RWPE1 (cell line): ENCODE results near the gene SRL.

Source experiments
- CTCF ChIA-PET: fragments of 350-600 bp; sonication (Branson Sonifier 250); formaldehyde crosslinking; extraction: SDS; loops from one replicate; lab custom pipeline; 2021; lab: Yijun Ruan, JAX
- POLR2A ChIA-PET: fragments of 400-600 bp; formaldehyde crosslinking; extraction: SDS; loops from one replicate; lab custom pipeline; 2020; ENCODE audit warnings: antibody characterized with exemption; ENCODE audit not compliant: low non-redundant PET; lab: Yijun Ruan, JAX
- DNase-seq: peaks from one replicate; pipeline ENCODE4 v3.0.0; 2012; ENCODE audit warnings: low spot score
- H3K27ac ChIP-seq: fragments of 450-650 bp; 2 replicates; pipeline ENCODE4 v1.5.1; 2017
- TF ChIP-seq, protein P1 (sequence below): fragments of 450-650 bp; conservative IDR thresholded peaks from 2 replicates; pipeline ENCODE4 v1.5.1; 2017; ENCODE audit warnings: low read depth, mild to moderate bottlenecking

SRL gene

DNA sequence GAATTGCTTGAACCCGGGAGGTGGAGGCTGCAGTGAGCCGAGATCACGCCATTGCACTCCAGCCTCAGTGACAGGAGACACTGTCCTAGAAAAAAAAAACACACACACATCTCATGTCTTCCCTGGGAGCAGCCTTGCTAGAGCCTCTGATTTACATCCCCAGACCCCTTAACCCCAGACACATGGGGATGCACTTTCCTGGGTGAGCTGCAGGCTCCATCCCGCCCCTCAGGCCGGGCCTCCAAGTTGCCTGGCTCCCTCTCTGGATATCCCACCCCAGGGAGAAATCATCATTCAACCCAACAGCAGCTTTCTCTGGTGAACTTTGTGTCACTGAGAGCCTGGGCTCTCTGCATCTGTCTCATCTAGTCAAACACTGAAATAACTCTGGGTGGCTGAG, 21.5 kb downstream of the SRL start:
- ChIA-PET CTCF (interaction anchor here (0.9 kb wide), 1 partner anchor 31 kb away, joined by 4 read pairs; no protein-coding TSS in a partner anchor), POLR2A (no interaction called here)
- TF ChIP-seq, protein P1, sequence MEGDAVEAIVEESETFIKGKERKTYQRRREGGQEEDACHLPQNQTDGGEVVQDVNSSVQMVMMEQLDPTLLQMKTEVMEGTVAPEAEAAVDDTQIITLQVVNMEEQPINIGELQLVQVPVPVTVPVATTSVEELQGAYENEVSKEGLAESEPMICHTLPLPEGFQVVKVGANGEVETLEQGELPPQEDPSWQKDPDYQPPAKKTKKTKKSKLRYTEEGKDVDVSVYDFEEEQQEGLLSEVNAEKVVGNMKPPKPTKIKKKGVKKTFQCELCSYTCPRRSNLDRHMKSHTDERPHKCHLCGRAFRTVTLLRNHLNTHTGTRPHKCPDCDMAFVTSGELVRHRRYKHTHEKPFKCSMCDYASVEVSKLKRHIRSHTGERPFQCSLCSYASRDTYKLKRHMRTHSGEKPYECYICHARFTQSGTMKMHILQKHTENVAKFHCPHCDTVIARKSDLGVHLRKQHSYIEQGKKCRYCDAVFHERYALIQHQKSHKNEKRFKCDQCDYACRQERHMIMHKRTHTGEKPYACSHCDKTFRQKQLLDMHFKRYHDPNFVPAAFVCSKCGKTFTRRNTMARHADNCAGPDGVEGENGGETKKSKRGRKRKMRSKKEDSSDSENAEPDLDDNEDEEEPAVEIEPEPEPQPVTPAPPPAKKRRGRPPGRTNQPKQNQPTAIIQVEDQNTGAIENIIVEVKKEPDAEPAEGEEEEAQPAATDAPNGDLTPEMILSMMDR: no peak
- no peak overlapping the region for H3K27ac ChIP-seq
- no peak for DNase-seq

DNA sequence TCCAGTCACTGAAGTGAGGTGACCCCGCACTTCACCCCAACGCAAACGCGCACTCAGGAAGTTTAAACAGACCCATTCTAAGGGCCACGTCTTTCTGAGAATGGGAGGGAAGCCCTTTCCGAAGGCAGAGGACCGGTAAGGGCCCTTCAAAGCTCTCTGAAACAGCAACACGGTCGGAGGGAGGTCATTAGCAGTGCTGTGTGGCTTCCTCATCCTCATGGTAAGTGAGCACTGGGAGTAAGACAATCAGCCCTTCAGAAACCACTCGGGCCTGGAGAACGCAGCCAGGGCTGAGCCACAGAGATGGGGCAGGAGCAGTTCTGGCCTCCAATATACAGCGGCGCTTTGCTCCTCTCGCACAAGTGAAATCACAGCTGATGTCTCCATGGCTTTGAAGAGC, 23.7 kb downstream of the SRL start:
- no peak for DNase-seq
- TF ChIP-seq, protein P1: no peak
- ChIA-PET CTCF (interaction anchor here (1.0 kb wide), 1 partner anchor 35 kb away, joined by 3 read pairs; no protein-coding TSS in a partner anchor), POLR2A (no interaction called here)
- no peak overlapping the region for H3K27ac ChIP-seq

DNA sequence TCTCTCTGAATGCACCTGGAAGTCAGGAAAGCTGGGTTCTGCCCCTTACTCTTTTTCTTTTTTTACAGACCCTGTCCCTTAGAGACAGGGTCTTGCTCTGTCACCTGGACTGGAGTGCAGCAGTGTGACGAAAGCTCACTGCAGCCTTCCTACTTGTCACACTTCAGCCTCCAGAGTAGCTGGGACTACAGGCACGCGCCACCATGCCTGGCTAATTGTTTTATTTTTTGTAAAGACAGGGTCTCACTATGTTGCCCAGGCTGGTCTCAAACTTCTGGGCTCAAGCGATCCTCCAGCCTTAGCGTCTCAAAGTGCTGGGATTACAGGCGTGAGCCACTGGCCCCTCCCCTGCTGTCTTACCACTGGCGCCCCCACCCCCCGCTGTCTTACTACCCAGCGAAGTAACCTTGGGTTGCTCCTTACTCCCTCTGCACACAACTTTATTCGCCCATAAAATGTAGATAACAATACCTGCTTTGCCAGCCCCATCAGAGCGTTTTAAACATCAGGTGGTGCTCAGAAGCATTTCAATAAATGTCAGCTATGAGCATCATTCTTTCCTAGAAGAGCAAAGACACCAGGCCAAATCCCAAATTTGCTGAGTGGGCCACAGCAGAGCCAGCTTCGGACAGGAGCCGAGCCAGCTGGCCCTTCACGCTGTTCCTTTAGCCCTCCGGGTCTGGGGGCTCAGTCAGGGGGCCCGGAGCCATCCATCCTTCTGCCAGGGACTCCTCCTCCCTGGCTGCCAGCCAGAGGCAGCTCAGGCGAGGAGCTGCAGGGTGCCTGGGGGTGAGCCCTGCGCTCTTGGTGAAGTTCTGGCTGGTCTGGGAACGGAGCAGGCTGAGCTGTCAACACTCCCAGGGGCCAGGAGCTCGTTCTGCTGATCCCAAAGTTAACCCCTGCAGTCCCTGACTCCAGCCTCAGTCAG, 24.4 kb downstream of the SRL start:
- no peak overlapping the region for H3K27ac ChIP-seq
- DNase-seq: no peak
- TF ChIP-seq, protein P1: no peak
- ChIA-PET POLR2A (no interaction called here), CTCF (interaction anchor here (1.0 to 1.3 kb wide), 2 partner anchors 36 kb away, joined by 3 to 4 read pairs; no protein-coding TSS in a partner anchor)

DNA sequence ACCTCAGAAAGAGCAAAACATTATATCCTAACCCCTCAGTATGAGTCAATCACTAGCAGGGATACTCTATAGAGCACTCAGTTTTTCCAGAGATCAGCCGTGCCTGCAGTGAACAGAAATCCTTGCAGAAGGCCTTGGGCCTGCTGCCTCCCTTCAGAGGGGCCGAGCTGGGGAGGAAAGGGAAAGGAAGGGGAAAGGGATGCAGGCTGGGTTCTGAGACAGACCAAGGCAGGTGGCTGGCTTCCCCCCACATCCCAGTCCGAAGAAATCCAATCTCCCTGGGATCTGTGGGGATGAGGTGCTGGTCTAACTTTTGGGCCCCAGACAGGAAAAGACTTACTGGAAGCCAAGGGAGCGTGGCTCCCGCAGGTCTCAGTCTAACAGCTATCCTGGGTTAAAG, 25.3 kb downstream of the SRL start:
- TF ChIP-seq, protein P1: no peak
- no peak for DNase-seq
- peak overlapping the region; percentile 3; the same call in 1 of the 2 replicates for H3K27ac ChIP-seq
- ChIA-PET POLR2A (no interaction called here), CTCF (interaction anchor here (0.7 to 1.3 kb wide), 2 partner anchors 16 to 37 kb away, joined by 3 to 4 read pairs; no protein-coding TSS in a partner anchor)

DNA sequence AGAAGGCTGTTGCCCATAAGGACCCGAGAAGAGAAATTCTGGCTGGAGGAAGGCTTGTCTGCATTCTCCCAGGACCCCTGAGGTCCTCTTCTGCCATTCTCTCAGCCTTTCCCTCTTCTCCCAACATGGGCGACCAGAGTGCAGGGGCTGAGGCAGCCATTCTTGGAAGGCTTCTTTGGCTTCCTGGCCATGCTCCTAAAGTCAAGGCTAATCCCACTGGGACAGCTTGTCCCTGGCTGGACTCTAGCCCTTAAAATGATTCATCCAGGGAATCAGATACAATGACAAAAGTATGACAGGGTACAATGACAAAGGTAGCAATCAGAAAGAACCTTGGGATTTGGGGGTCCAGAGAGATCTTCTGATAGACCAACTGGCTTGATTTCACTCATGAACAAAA, 26.8 kb downstream of the SRL start:
- CTCF ChIA-PET: no interaction called here
- H3K27ac ChIP-seq: peak overlapping the region; percentile 78; the same call in 1 of the 2 replicates
- POLR2A ChIA-PET: no interaction called here
- DNase-seq: no peak
- TF ChIP-seq, protein P1: no peak

DNA sequence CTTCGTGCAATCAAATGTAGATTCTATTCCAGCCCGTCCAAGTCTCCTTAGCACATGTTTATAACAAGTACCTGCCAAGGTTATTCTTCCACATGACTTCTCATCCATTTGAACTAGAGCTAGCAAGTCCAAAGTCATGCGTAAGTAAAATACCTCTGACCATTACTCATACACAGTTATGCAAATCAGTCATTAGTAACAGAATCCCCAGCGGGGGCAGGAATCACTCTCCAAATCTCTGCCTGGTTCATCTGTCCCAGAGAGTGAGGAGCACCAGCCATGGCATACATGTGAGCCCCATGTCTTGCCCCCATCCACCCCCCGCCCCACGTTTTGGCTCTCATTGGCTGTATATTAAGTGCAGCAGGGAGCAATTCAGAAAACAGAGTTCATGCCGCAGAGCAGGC, 27.7 kb downstream of the SRL start:
- H3K27ac ChIP-seq: peak overlapping the region; percentile 78
- ChIA-PET CTCF (interaction anchor here (0.5 kb wide), 1 partner anchor 132 kb away, joined by 3 read pairs; no protein-coding TSS in a partner anchor), POLR2A (no interaction called here)
- TF ChIP-seq, protein P1: no peak
- DNase-seq: peak; percentile 93
